ENCODE results near the gene SAMD1. TPM values are rescaled to one million over a fixed set of nuclear protein-coding genes. Genes with fewer than 3 reads are reported as not detected.

Gene SAMD1
- total RNA-seq, 2 donors from 2014 or later, result 11.2 to 22.1 TPM

GRCh38 chr19:14135985-14136508 is 45.5 kb upstream of the SAMD1 start:
- Histone ChIP-seq H3K36me3 (replicated peaks in 1 of 2; ENCODE audit: insufficient read depth in 1 of 2, low read depth in 2 of 2) (no peaks in the 10 kb centered on the region), H3K27me3 (no peaks in the 10 kb centered on the region), H3K4me1 (peaks cover 11% of the 10 kb centered on the region), H3K4me3 (peak overlapping the region in 1 of 2 donors; percentile 26), H3K9me3 (no peaks in the 10 kb centered on the region), H3K27ac (peak overlapping the region; percentile 34 to 67 (median 62))
- ATAC-seq (no peak), DNase-seq (no peak)
- 1 to 2% methylated on average over 15 to 35 of the region's 38 CpGs for WGBS, 2 donors
- intact Hi-C loops (cut with DNase I), result loop anchor here (10.0 kb wide), 1 partner anchor 51 kb away; the partner anchor contains the start of gene C19orf67
- TF ChIP-seq POLR2A (IDR thresholded peaks at IDR 0.05), result no peak
- no peak for TF ChIP-seq CTCF (IDR thresholded peaks at IDR 0.05)

- intact Hi-C loops (cut with DNase I), result loop anchor here (10.0 kb wide), 1 partner anchor 51 kb away; the partner anchor contains the start of gene C19orf67
- TF ChIP-seq POLR2A (IDR thresholded peaks at IDR 0.05) (no peak), CTCF (IDR thresholded peaks at IDR 0.05) (no peak)
- H3K36me3 ChIP-seq (replicated peaks in 1 of 2; ENCODE audit: insufficient read depth in 1 of 2, low read depth in 2 of 2), result no peaks in the 10 kb centered on the region
- ATAC-seq, result no peak
- peaks cover 11% of the 10 kb centered on the region for H3K4me1 ChIP-seq
- WGBS, 2 donors, result 18 to 36% methylated on average over 6 of the region's 6 CpGs
- H3K27me3 ChIP-seq, result no peaks in the 10 kb centered on the region
- no peak overlapping the region for H3K27ac ChIP-seq
- no peak for DNase-seq
- H3K4me3 ChIP-seq, result no peak overlapping the region
- no peaks in the 10 kb centered on the region for H3K9me3 ChIP-seq
Observed at GRCh38 chr19:14135355-14135754, 44.8 kb upstream of the SAMD1 start.

- TF ChIP-seq POLR2A (IDR thresholded peaks at IDR 0.05) (no peak), CTCF (IDR thresholded peaks at IDR 0.05) (no peak)
- intact Hi-C loops (cut with DNase I), result no loop called here
- peak in 2 of 4 donors; percentile 41 to 50 for DNase-seq
- WGBS, 2 donors, result 36 to 67% methylated on average over 1 to 4 of the region's 4 CpGs
- Histone ChIP-seq H3K36me3 (replicated peaks in 1 of 2; ENCODE audit: insufficient read depth in 1 of 2, low read depth in 2 of 2) (no peaks in the 10 kb centered on the region), H3K27me3 (no peaks in the 10 kb centered on the region), H3K4me1 (peaks cover 9% of the 10 kb centered on the region), H3K9me3 (no peaks in the 10 kb centered on the region), H3K27ac (peak overlapping the region in 1 of 4 donors; percentile 27), H3K4me3 (no peak overlapping the region)
- ATAC-seq, result peak; percentile 48
Observed at GRCh38 chr19:14127929-14128509, 37.5 kb upstream of the SAMD1 start.

- intact Hi-C loops (cut with DNase I), result no loop called here
- H3K27me3 ChIP-seq, result no peaks in the 10 kb centered on the region
- TF ChIP-seq POLR2A (IDR thresholded peaks at IDR 0.05), result no peak
- TF ChIP-seq CTCF (IDR thresholded peaks at IDR 0.05), result no peak
- DNase-seq (peak in 1 of 4 donors; percentile 53), ATAC-seq (no peak)
- H3K4me1 ChIP-seq, result peaks cover 9% of the 10 kb centered on the region
- no peaks in the 10 kb centered on the region for H3K9me3 ChIP-seq
- H3K27ac ChIP-seq, result no peak overlapping the region
- H3K36me3 ChIP-seq (replicated peaks in 1 of 2; ENCODE audit: insufficient read depth in 1 of 2, low read depth in 2 of 2), result no peaks in the 10 kb centered on the region
- no peak overlapping the region for H3K4me3 ChIP-seq
- 59 to 69% methylated on average over 7 to 8 of the region's 8 CpGs for WGBS, 2 donors
Observed at GRCh38 chr19:14127176-14127575, 36.6 kb upstream of the SAMD1 start.

GRCh38 chr19:14122924-14123323 is 32.4 kb upstream of the SAMD1 start:
- Histone ChIP-seq H3K4me3 (no peak overlapping the region), H3K27me3 (no peaks in the 10 kb centered on the region), H3K4me1 (peaks cover 21% of the 10 kb centered on the region), H3K9me3 (no peaks in the 10 kb centered on the region), H3K27ac (no peak overlapping the region), H3K36me3 (replicated peaks in 1 of 2; ENCODE audit: insufficient read depth in 1 of 2, low read depth in 2 of 2) (no peaks in the 10 kb centered on the region)
- intact Hi-C loops (cut with DNase I), result no loop called here
- DNase-seq (no peak), ATAC-seq (no peak)
- TF ChIP-seq CTCF (IDR thresholded peaks at IDR 0.05) (no peak), POLR2A (IDR thresholded peaks at IDR 0.05) (no peak)
- 87 to 94% methylated on average over 6 of the region's 6 CpGs for WGBS, 2 donors

Data from body of pancreas (tissue), 4 donors.